Hepatic stellate cell (primary cell): ENCODE results near the gene CARD8.

Experiments
- DNase-seq: peaks from one replicate; pipeline ENCODE4 v3.0.0; 2011; ENCODE audit warnings: low spot score

Gene CARD8

GRCh38 chr19:48206397-48207093 lies 49.2 kb downstream of the CARD8 start:
- no peak for DNase-seq

- peak; percentile 97 for DNase-seq
These were observed 51.7 kb downstream of the CARD8 start for GRCh38 chr19:48203794-48204628.

- no peak for DNase-seq
These were observed 52.4 kb downstream of the CARD8 start for GRCh38 chr19:48203222-48203793.

- no peak for DNase-seq
These were observed 58.6 kb downstream of the CARD8 start for GRCh38 chr19:48196933-48197665.

- DNase-seq, result no peak
These were observed 59.4 kb downstream of the CARD8 start for GRCh38 chr19:48196321-48196763.

GRCh38 chr19:48194844-48195830 lies 60.6 kb downstream of the CARD8 start:
- DNase-seq, result no peak

- DNase-seq, result no peak
These were observed 61.5 kb downstream of the CARD8 start for GRCh38 chr19:48194041-48194843.

GRCh38 chr19:48192750-48193149 lies 63.0 kb downstream of the CARD8 start:
- DNase-seq, result no peak

GRCh38 chr19:48190885-48191284 lies 64.8 kb downstream of the CARD8 start:
- no peak for DNase-seq

GRCh38 chr19:48190288-48190884 lies 65.3 kb downstream of the CARD8 start:
- DNase-seq, result no peak

GRCh38 chr19:48186541-48186991 lies 69.1 kb downstream of the CARD8 start:
- DNase-seq, result no peak

- no peak for DNase-seq
These were observed 69.7 kb downstream of the CARD8 start for GRCh38 chr19:48186015-48186414.

- no peak for DNase-seq
These were observed 72.4 kb downstream of the CARD8 start for GRCh38 chr19:48183356-48183755.

- no peak for DNase-seq
These were observed 73.3 kb downstream of the CARD8 start for GRCh38 chr19:48182434-48182833.

GRCh38 chr19:48181505-48181904 lies 74.2 kb downstream of the CARD8 start:
- no peak for DNase-seq

GRCh38 chr19:48176226-48176625 lies 79.5 kb downstream of the CARD8 start:
- no peak for DNase-seq

- DNase-seq, result no peak
These were observed 80.1 kb downstream of the CARD8 start for GRCh38 chr19:48175578-48175977.

- no peak for DNase-seq
These were observed 81.2 kb downstream of the CARD8 start for GRCh38 chr19:48174445-48175030.

- DNase-seq, result no peak
These were observed 84.0 kb downstream of the CARD8 start for GRCh38 chr19:48171710-48172109.
